Fibroblast of skin of left quadriceps (primary cell): Measurements from ENCODE around the gene CGB5.
A peak's percentile ranks its signal among the peaks of the same experiment; 100 is the strongest.

Source experiments
- DNase-seq, 2 experiments: peaks; one replicate each; pipeline ENCODE4 v3.0.0-alpha.2; 2013; ENCODE audit warnings: low read depth in 2 of 2

Gene CGB5

GRCh38 chr19:49085020-49085867, 41.6 kb downstream of the CGB5 start, which contains the start of gene SNRNP70:
Gene SNRNP70 (plus strand): TSS chr19:49085451. CDS start chr19:49086415, 964 bp downstream.
- peak; percentile 99 for DNase-seq

GRCh38 chr19:49085868-49086232, 42.2 kb downstream of the CGB5 start:
- no peak for DNase-seq

GRCh38 chr19:49086296-49086695, 42.6 kb downstream of the CGB5 start:
- DNase-seq = no peak

GRCh38 chr19:49091391-49092038, 47.9 kb downstream of the CGB5 start:
- no peak for DNase-seq

GRCh38 chr19:49092686-49093085, 49.0 kb downstream of the CGB5 start:
- DNase-seq = no peak
